Measurements from ENCODE around the gene TMEM120B.
"Not testable (repeated sequence)": the region's sequence is repeated elsewhere in the genome, so short reads cannot be mapped to it uniquely, and the experiment has no call there.

Gene TMEM120B

DNA sequence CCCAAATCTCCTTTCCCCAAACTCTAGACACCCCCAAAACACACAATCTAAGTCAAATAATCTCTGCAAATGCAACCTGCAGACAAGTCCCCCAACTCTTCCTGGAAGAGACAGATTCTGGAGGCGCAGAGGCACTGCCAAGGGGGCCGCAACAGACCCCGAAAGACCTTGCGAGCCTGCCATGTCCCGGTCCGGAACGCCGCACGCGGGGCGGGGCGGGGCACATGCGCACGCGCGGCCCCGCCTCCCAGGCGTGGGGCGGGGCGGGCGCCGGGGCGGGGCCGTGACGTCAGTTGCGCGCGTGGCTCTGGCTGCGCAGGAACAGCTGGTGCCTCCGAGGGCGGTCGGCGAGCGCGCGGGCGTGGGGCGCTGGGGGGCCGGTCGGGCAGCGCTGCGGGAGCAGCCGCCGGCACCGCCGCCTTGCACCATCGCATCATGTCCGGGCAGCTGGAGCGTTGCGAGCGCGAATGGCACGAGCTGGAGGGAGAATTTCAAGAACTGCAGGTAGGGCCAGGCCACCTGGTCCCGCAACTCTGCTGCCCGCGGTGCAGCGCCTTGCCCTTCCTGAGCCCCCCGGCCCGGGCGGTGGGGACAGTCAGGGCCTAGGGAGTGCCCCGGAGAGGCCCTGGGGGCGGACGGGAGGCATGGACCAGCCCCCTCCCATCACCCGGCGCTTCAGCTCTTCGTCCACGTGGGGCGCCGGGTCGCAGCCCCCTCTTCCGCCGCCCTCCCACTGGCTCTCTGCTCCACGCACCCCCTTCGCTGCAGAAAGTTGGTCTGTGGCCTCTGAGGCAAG lies at the start of gene TMEM120B:
TSS of gene TMEM120B (plus strand) at position 292 of the 796 bp plus-strand sequence. CDS start at position 436, 144 bp downstream.
- peak; percentile 11 for DNase-seq

DNA sequence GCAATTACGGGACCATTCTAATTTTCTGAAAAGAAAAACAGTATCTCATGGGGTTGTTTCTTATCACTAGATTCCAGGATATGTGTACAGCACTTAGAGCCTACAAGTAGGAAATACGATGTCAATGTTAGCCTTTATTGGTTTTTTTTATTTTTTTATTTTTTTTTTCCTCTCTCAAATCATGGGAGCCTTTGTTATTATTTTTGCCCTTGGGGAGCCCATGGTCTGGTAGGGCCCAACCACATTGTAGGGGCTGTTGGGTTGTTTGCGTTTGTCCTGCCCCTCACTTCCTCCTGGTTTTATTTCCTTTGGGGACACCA lies 49.0 kb upstream of the TMEM120B start:
- no peak for DNase-seq

DNA sequence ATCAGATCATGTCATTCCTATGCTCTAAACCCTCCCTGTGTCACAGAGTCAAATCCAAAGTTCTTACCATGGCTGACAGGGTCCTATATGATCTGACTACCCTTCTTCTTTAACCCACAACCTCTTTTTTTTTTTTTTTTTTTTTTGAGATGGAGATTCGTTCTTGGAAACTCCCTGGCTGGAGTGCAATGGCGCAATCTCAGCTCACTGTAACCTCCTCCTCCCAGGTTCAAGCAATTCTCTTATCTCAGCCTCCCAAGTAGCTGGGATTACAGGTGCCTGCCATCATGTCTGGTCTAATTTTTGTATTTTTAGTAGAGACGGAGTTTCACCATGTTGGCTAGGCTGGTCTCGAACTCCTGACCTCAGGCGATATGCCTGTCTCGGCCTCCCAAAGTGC lies 45.7 kb upstream of the TMEM120B start:
- not testable (repeated sequence) for DNase-seq

DNA sequence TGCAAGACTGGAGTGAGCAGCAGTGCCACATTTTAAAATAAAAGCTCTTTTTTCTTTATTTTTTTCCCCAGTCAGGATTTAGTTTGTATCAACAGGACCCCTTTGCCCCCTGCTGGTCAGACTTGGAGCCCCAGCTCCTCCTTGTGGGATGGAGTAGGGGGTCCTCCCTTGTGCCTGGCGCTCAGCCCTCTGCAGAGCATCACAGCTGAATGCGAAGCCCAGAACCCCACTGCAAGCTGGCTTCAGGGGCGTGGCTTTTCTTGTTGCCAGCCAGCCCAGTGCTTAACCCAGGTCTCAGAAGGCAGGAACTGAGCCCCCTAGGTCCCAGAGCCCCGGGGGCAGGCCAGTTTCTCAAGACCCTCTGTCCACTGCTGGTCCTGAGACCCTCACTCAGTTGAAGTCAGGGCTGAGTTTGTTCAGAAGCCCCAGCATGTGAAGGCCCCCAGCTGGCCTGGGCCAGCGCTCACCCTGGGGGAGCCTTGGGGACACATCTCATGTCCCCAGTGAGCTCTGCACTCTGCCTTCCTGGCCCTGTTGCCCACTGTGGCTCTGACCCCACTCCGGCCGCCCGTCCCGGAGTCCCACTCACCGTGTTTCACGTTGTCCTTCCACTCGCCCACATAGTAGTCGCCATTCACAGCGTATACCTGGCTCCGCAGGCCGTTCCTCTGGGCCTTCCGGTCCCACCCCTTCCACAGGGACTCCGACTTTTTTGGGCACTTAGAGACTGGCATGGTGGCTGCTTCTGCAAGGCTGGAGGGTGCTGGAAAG lies 43.6 kb upstream of the TMEM120B start:
- DNase-seq = no peak

DNA sequence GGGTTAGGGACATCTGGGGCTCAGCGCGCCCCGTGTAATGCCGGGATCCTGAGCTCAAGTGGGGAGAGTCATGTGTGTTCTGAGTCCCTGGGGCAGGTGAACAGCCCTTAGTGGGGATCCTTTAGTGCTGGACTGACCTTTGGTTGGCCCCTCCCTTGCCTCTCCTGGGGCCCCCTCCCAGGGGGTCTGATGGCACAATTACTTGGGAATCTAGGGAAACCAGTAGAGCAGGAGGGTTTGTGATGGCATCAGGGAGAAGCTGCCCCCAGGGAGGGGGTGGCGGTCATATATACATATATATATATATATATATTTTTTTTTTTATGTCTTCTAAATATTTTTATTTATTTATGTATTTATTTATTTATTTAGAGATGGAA lies 43.0 kb upstream of the TMEM120B start, which contains the start of gene MORN3:
TSS of gene MORN3 (minus strand) at position 134 of the 380 bp plus-strand sequence. CDS start 171 bp downstream, outside the sequence.
- no peak for DNase-seq

DNA sequence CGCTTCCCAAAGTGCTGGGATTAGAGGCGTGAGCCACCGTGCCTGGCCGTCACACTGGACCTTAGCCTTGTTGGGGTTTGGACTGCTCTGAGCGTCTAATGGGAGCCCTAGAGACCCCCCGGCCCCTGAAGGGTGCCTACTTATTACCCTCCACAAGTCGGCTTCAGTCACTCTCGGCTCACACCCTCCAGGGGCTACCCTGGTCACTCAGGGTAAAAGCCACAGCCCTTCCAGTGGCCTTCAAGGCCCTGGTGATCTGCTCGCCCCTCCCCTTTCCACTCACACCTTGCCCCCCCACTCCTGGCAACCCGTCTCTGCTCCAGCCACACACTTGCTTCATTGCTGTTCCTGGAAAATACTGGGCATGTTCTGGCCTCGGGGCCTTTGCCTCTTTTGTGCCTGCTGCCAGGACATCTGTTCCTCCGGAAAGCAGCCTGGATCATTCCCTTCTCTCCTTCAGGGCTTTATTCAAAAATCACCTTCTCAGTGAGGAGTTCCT lies 39.5 kb upstream of the TMEM120B start:
- DNase-seq = peak; percentile 37

DNA sequence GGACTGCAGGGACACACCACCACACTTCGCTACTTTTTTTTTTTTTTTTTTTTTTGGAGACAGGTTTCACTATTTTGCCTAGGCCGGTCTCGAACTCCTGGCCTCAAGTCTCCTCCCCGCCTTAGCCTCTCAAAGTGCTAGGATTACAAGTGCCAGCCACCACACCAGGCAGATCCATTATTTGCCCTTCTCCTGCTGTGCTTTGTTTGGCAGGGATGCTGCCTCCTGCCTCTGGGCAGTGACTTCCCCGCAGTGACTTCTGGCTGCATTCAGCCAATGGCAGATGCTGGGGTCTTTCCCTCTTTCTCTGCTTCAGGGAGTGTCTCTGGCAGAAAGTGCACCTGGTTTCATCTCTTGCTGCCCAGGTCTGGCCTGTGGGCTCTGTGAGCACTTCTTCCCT lies 36.4 kb upstream of the TMEM120B start:
- DNase-seq = no peak

DNA sequence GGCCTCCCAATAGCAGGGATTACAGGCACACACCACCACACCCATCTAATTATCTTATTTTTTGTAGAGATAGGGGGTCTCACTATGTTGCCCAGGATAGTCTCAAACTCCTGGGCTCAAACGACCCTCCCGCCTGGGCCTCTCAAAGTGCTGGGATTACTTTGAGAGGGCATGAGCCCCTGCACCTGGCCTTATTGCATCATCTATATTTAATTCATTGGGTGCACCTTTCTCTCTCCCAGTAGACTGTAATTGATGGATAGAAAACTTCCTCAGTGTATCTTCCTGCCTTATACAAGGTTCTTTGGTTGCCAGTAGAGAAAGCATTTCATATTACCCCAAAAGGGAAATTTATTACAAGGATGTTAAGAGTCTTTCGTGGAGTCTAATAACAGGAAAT lies 34.2 kb upstream of the TMEM120B start:
- DNase-seq = no peak

DNA sequence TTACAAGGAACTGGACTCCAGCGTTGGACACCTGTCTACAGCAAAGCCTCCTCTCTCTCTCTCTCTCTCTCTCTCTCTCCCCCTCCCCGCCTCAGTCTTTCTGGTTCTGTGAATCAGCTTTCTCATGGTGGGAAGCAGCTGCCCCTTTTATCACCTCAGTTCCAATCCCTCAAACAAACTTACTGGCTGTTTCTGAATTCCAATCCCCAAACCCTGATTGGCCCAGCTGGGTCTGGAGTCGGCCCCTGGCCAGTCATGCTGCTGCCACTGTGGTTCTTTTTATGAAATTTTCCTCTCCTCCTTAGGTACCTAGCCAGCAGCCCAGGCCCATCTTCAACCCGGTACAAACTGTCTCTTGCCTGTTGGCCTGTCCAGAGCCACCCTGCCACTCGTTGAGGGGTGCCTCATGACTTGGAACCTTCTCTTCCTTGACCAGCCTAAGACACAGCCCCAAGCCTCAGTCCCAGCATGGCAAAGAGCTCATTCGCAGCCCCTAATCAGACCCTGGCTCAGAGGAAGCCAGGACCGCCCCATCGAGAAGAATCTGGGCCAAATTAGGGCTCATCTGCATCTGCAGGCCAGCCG lies 33.7 kb upstream of the TMEM120B start:
- no peak for DNase-seq

DNA sequence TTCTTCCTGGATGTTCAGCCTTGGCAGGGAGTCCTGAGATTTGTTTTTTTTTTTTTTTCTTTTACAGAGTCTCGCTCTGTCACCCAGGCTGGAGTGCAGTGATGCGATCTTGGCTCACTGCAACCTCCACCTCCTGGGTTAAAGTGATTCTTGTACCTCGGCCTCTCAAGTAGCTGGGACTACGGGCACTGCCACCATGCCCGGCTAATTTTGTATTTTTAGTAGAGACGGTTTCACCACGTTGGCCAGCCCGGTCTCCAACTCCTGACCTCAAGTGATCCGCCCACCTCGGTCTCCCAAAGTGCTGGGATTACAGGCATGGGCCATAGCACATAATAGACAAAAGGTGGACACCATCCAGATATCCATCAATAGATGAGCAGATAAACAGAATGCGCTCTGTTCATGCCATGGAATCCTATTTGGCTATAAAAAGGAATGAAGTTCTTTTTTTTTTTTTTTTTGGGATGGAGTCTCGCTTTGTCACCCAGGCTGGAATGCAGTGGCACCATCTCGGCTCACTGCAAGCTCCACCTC lies 32.8 kb upstream of the TMEM120B start:
- DNase-seq = not testable (repeated sequence)

DNA sequence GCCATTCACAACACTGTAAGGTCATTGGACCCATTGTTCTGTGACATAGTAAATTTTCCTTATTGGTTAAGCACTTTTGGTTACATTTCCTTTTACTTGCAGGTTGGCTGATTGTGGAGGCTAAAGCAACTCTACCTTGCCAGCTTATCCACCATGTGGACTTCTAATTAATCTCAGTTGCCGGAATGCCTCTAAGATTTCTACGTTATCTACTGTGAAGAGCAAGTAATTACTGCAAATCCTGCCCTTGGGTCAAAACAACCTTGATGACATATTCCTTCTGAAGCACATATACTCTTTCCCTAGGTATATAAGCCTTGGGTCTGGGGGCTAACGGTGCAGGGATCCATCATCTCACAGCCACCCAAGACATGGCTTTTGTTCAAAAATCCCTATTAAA lies 23.6 kb upstream of the TMEM120B start:
- DNase-seq = no peak

DNA sequence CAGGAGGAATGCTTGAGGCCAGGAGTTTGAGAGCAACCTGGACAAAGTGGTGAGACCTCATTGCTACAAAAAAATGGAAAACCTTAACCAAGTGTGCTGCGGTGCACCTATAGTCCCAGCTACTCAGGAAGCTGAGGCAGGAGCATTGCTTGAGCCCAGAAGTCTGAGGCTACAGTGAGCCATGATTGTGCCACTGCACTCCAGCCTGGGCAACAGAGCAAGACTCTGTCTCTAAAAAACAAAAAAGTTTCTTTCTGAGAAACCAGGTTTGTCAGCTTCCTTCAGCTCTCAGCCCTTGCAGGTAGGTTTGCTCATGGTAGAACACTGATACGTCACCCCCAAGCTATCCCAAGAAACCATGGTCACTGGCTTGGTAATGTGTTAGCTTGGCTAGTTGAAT lies 23.1 kb upstream of the TMEM120B start:
- no peak for DNase-seq

DNA sequence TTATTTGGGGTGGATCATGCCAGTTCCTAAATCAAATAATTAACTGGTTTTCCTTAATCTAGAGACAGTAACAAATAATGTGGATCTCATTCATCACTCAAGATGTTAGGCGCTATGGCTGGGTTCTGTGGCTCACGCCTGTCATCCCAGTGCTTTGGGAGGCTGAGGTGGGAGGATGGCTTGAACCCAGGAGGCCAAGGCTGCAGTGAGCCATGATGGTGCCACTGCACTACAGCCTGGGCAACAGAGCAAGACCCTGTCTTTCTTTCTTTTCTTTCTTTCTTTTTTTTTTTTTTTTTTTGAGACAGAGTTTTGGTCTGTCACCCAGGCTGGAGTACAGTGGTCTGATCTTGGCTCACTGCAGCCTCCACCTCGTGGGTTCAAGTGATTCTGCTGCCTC lies 19.8 kb upstream of the TMEM120B start:
- not testable (repeated sequence) for DNase-seq

DNA sequence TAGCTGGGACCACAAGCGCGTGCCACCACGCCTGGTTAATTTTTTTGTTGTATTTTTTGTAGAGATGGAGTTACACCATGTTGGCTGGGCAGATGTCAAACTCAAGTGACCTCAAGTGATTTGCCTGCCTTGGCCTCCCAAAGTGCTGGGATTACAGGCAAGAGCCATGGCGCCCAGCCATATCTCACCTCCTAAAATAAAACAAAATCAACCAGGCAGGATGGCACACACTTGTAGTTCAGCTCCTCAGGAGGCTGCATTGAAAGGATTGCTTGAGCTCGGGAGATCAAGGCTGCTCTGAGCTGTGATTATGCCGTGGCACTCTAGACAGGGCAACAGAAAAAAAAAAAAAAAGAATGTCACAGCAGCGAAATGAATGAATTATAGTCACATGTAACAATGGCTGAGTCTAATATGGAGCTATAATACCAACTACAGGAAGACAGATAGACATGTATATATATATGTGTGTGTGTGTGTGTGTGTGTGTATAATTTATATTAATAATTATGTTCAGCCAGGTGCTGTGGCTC lies 19.3 kb upstream of the TMEM120B start:
- no peak for DNase-seq

DNA sequence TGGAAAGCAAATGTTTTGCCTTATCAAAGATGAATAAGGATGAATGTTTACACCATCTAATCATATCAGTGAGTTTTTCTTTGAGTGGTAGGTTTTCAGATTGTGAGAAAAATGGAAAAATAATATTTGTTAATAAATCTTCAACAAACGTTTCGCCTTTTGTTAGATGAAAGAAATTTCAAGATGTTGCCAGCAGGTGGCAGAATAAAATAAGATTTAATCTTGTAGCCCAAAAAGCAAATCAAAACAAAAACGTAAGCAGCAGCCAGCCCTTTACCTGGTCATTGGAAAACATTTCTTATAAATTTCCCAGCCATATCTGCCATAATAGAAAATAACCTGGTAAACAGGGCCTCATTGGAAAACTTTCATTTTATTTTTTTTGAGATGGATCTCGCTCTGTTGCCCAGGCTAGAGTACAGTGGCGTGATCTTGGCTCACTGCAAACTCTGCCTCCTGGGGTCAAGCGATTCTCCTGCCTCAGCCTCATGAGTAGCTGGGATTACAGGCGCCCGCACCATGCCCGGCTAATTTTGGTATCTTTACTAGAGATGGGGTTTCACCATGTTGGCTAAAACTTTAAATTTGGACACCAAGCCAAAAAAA lies 15.4 kb upstream of the TMEM120B start:
- peak; percentile 6 for DNase-seq

DNA sequence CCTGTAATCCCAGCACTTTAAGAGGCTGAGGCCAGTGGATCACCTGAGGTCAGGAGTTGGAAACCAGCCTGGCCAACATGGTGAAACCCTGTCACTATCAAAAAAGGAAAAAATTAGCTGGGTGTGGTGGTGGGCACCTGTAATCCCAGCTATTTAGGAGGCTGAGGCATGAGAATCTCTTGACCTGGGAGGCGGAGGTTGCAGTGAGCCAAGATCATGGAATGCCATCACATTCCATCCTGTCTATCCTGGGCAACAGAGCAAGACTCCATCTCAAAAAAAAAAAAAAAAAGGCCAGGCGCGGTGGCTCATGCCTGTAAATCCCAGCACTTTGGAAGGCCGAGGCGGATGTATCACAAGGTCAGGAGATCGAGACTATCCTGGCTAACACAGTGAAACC lies 14.7 kb upstream of the TMEM120B start:
- not testable (repeated sequence) for DNase-seq

DNA sequence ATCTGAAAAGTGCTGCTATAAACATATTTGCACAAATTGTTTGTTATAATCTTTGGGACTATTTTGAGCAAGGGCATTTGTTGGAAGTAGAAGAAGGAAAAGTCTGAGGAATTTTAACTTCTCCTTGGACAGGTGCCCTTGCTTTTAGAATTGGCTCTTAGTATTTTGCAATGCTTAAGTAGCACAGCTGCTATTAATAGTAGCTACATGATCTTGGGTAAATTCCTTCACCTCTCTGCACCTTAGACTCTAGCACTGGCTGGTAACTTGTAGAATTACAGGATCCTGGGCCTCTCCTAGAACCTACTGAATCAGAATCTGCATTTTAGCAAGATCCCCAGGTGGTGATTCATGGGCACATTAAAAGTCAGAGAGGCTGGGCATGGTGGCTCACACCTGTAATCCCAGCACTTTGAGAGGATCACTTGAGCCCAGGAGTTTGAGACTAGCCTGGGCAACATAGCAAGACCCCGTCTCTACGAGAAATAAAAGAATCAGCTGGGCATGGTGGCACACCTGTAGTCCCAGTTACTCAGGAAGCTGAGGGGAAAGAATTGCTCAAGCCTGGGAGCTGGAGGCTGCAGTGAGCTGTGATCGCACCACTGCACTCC lies 10.8 kb upstream of the TMEM120B start:
- DNase-seq = no peak

DNA sequence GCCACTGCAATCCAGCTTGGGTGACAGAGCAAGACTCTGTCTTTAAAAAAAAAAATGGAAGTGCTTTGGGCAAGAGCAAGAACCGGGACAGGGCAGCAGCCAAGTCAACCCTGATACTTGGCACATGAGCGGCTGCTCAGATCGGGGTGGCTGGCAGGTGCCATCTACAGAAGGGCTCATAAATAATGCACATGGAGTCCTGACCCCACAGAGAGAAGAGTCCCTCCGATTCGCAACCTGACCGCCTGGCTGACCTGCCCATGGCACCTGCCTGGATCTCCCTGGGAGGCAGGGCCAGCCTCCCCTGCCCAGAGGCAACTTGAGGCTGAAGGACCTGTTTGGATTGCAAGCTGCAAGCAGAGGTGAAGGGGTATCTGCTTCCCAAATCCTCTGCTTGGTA lies 9.6 kb upstream of the TMEM120B start:
- no peak for DNase-seq

DNA sequence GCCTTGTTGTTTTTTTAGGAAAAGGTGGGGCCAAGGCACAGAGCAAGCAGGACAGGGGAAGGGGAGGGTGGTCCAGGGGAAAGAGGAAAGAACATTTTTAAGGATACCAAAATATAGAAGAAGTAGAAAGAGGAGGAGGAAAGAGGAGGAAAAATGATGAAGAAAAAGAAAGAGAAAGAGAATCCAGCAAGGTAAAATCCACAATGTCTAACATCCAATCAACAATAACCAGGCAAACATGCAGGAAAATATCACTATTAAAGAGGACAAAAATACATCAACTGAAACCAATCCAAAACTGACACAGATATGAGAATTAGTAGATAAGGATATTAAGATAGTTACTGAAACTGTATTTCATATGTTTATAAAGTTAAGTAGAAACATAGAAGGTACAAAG lies 7.0 kb upstream of the TMEM120B start:
- DNase-seq = no peak

DNA sequence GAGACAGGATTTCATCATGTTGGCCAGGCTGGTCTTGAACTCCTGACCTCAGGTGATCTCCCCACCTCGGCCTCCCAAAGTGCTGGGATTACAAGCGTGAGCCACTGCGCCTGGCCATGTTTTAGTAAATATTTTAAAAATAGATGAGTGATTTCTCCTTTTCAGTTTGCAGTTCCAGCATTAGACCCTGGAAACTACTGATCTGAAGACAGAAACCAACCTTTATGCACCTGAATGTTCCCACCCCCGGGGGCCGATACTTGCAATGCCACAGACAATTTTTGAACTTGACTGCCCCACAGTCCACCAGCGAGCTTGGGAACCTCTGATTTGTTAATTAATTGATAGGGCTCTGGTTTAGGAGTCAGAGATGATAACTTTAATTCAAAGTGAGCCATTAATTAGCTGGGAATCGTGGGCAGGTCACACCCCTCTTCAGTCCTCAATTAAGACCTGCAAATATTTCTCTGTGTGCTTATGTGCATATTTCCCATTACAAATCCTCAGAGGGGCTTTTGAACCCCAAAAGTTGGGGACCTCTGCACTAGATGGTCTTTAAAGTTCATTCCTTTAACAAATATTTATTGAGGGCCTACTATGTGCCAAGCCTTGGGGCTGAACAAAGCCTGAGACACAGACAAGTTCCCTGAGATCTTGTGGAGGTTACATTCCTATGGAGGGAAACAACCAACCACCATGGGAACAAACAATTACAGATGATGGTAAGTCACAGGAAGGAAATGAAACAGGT lies 4.1 kb upstream of the TMEM120B start:
- DNase-seq = no peak

DNA sequence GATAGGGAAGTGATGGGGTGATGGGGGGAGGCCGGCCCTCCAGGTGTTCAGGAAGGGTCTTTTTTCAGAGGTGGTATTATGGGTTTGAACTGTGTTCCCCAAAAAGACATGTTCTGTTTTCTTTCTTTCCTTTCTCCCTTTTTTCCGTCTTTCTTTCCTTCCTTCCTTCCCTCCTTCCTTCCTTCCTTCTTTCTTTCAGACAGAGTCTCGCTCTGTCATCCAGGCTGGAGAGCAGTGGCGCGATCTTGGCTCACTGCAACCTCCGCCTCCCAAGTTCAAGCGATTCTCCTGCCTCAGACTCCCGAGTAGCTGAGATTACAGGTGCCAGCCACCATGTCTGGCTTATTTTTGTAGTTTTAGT lies 3.5 kb upstream of the TMEM120B start:
- DNase-seq = not testable (repeated sequence)
